ENCODE measurements around the gene ARMC9. TPM values are rescaled to one million over a fixed set of nuclear protein-coding genes. Genes with fewer than 3 reads are reported as not detected.

ARMC9 gene
- total RNA-seq, 2 experiments from 2014 or later: 2.3 to 2.5 TPM

DNA sequence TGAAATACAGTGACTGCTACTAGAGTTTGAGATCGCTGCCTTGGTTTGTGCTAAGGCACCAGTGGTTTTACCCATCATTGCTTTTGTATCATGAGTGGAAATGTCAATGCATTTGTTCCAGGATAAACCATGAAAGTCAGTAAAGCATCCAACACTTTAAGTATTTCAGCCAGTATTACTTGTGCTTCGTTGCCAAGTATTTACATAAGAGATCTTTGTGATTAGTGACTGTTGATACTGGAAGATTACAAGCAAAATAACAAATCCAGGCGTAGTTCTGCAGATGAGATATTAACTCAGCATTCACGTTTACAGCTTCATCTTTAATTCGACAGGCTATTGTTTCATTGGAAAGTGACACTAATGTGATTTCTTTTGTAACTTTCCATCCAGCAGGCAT lies 106.8 kb downstream of the ARMC9 start:
- DNase-seq (no peak), ATAC-seq (no peak)
- no peaks in the 10 kb centered on the region for H3K9me3 Mint-ChIP-seq (ENCODE audit: low read depth)
- no peaks in the 10 kb centered on the region for H3K4me1 Mint-ChIP-seq
- intact Hi-C loops (cut with DNase I, micrococcal nuclease): no loop called here
- H3K4me3 Mint-ChIP-seq: no peak overlapping the region
- ChIA-PET CTCF (no interaction called here), POLR2A (no interaction called here)
- peaks cover 2% of the 10 kb centered on the region for H3K27me3 Mint-ChIP-seq
- no peak overlapping the region for H3K27ac Mint-ChIP-seq
- H3K36me3 Mint-ChIP-seq (ENCODE audit: low read depth): no peaks in the 10 kb centered on the region

DNA sequence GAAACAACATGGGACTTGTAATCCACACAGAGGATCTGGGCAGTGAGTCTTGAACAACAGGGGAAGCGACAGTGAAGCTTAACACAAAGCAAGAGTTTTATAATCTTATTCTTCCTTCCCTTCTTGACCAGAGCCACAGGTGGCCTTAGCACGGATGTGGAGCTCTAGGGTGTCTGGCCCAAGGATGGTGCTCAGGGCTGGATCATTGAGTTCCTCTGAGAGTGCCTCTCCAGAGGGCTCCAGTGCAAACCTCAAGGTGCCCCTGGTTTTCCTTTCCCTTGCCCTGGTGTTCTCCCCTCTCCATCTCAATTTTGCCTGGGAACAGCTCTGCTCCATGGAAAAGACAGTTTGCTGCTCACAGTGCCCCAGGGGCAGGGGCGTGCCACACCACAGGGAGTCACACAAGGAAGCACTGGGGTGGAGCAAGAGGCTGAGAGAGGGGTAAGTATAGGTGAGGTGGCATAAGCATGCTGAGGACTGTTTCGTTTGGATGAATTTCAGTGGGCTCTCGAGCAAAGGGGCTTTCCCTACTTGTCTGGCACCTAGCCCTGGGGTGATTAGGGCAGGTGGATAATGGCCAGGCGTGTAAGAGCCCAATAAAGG lies 108.5 kb downstream of the ARMC9 start:
- Mint-ChIP-seq H3K36me3 (ENCODE audit: low read depth) (no peaks in the 10 kb centered on the region), H3K4me1 (no peaks in the 10 kb centered on the region), H3K4me3 (no peak overlapping the region), H3K9me3 (ENCODE audit: low read depth) (no peaks in the 10 kb centered on the region), H3K27me3 (peaks cover 2% of the 10 kb centered on the region), H3K27ac (no peak overlapping the region)
- ATAC-seq (no peak), DNase-seq (no peak)
- POLR2A ChIA-PET: no interaction called here
- CTCF ChIA-PET: interaction anchor here (0.6 to 1.0 kb wide), 3 partner anchors 18 to 317 kb away, joined by 3 to 5 read pairs (median 3); no protein-coding TSS in a partner anchor
- intact Hi-C loops (cut with DNase I, micrococcal nuclease): no loop called here

DNA sequence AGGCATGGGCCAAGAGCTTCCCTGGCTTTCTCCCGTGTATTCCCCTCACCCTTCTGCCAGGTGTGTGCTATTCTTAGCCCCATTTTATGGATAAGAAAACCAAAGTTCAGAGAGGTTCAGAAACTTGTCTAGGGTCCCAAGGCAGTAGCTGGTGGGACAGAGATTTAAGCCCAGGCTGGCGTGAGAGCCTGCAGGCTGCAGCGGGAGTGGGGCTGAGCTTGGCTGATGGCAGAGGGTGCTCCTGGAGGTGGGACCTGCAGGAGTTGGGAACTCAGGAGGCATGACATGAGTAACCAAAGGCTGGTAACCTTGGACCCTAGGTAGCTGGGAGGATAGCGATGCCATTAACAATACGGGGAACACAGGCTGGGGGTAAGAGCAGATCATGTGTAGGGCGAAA lies 109.8 kb downstream of the ARMC9 start:
- POLR2A ChIA-PET: no interaction called here
- no peak for ATAC-seq

DNA sequence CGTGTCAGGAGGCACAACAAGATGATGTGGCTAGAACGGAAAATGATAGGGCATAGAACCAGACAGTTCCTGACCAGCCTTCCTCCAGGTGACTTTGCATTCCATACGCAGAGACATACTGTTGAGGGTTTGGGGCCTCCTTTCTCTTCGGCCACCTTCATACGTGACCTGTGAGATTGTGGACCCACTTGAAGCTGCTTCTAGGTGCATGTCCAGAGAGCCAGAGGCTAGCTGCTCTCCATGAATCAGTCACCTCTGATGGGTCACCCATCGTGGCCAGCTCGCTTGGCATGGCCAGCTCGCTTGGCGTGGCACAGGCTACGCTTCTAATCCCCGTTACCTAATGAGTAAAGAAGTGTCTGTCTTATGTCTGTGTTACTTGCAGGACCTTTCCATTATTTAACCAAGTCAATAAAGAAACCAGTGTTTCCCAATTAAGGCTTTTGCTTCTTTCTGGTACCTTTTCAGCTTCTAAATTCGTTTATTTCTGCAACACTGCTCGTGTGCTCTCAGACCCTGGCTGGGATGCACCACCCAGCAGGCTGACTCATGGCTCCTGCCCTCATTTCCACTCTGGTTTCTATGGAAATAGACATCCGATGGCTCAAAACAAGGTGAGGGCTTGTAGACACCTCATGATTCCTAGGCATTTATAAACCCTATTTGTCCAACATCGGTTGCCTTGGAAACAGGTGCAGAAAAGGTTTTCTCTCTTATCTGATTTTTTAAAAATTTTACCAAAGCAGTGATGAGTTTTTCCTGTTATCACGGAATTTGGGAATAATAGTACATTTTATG lies 110.4 kb downstream of the ARMC9 start:
- CTCF ChIA-PET: no interaction called here
- DNase-seq: no peak
- Mint-ChIP-seq H3K4me1 (no peaks in the 10 kb centered on the region), H3K36me3 (ENCODE audit: low read depth) (no peaks in the 10 kb centered on the region), H3K9me3 (ENCODE audit: low read depth) (no peaks in the 10 kb centered on the region), H3K27me3 (peaks cover 2% of the 10 kb centered on the region), H3K4me3 (no peak overlapping the region), H3K27ac (no peak overlapping the region)
- intact Hi-C loops (cut with DNase I, micrococcal nuclease): no loop called here
- POLR2A ChIA-PET: no interaction called here
- ATAC-seq: no peak

More for the DNA sequence above, 109.8 kb downstream of the ARMC9 start:
- DNase-seq: no peak
- peaks cover 2% of the 10 kb centered on the region for H3K27me3 Mint-ChIP-seq
- no peak overlapping the region for H3K27ac Mint-ChIP-seq
- H3K4me1 Mint-ChIP-seq: no peaks in the 10 kb centered on the region
- H3K9me3 Mint-ChIP-seq (ENCODE audit: low read depth): no peaks in the 10 kb centered on the region
- H3K36me3 Mint-ChIP-seq (ENCODE audit: low read depth): no peaks in the 10 kb centered on the region
- H3K4me3 Mint-ChIP-seq: no peak overlapping the region
- CTCF ChIA-PET: interaction anchor here (0.5 kb wide), 1 partner anchor 1822 kb away, joined by 3 read pairs; no protein-coding TSS in a partner anchor
- intact Hi-C loops (cut with DNase I, micrococcal nuclease): no loop called here

DNA sequence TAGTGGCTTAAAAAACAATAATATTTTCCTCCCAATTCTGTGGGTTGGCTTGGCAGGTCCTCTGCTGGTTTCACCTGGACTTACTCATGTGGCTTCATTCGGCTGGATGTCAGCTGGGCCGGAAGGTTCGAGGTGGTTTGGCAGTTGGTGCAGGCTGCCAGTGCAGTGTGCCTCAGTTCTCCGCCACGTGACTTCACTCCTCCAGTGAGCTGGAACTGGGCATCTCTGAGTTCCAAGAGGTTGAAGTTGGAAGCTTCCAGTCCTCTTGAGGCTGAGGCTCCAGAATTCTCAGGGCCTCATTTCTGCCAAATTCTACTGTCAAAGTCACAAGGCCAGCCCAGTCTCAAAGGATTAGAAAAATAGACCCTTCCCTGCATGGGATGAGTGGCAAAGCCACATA lies 113.6 kb downstream of the ARMC9 start:
- ChIA-PET CTCF (no interaction called here), POLR2A (no interaction called here)
- no peak overlapping the region for H3K27ac Mint-ChIP-seq
- no peaks in the 10 kb centered on the region for H3K4me1 Mint-ChIP-seq
- intact Hi-C loops (cut with DNase I, micrococcal nuclease): no loop called here
- H3K9me3 Mint-ChIP-seq (ENCODE audit: low read depth): peaks cover 7% of the 10 kb centered on the region
- no peaks in the 10 kb centered on the region for H3K36me3 Mint-ChIP-seq (ENCODE audit: low read depth)
- no peaks in the 10 kb centered on the region for H3K27me3 Mint-ChIP-seq
- ATAC-seq: no peak
- DNase-seq: no peak
- H3K4me3 Mint-ChIP-seq: no peak overlapping the region

DNA sequence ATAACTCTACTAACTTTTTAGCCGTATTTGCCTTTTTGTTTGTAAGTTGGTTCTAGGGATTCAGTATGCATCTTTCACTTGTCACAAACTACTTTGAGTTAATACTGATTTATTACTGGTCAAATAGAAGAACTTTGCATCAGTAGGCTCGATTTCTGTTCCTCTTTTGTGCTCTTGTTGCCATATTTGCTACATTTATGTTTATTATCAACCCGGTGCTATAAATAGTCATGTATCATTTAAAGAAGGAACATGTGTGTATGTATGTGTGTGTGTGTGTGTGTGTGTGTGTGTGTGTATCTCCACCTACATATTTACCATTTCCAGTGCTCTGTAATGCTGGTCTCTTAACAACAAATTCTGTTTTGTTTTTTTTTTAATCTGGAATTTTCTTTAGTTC lies 117.5 kb downstream of the ARMC9 start:
- H3K9me3 Mint-ChIP-seq (ENCODE audit: low read depth): peaks cover 15% of the 10 kb centered on the region
- no peak for DNase-seq
- H3K4me3 Mint-ChIP-seq: no peak overlapping the region
- POLR2A ChIA-PET: no interaction called here
- no peaks in the 10 kb centered on the region for H3K4me1 Mint-ChIP-seq
- no peak for ATAC-seq
- CTCF ChIA-PET: no interaction called here
- H3K27ac Mint-ChIP-seq: no peak overlapping the region
- H3K27me3 Mint-ChIP-seq: no peaks in the 10 kb centered on the region
- intact Hi-C loops (cut with DNase I, micrococcal nuclease): no loop called here
- no peaks in the 10 kb centered on the region for H3K36me3 Mint-ChIP-seq (ENCODE audit: low read depth)

DNA sequence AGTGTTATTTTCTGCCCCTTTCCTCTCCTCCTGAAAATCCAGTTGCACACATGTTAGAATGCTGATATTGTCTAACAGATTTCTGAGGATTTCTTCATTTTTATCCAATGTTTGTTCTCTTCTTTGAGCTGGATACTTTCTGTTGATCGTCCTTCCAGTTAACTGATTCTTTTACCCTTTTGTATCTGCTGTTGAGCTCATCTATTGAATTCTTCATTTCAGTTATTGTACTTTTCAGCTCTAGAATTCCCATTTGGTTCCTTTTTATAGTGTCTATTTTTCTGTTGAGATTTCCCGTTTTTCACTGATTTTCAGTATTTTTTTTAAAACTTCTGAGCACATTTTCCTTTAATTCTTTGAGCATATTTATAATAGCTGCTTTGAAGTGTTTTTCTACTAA lies 119.1 kb downstream of the ARMC9 start:
- CTCF ChIA-PET: interaction anchor here (0.9 kb wide), 1 partner anchor 93 kb away, joined by 4 read pairs; no protein-coding TSS in a partner anchor
- peaks cover 8% of the 10 kb centered on the region for H3K27me3 Mint-ChIP-seq
- peaks cover 5% of the 10 kb centered on the region for H3K4me1 Mint-ChIP-seq
- no peak overlapping the region for H3K4me3 Mint-ChIP-seq
- H3K27ac Mint-ChIP-seq: no peak overlapping the region
- POLR2A ChIA-PET: no interaction called here
- ATAC-seq: no peak
- H3K9me3 Mint-ChIP-seq (ENCODE audit: low read depth): peaks cover 15% of the 10 kb centered on the region
- H3K36me3 Mint-ChIP-seq (ENCODE audit: low read depth): no peaks in the 10 kb centered on the region
- intact Hi-C loops (cut with DNase I, micrococcal nuclease): no loop called here
- no peak for DNase-seq

DNA sequence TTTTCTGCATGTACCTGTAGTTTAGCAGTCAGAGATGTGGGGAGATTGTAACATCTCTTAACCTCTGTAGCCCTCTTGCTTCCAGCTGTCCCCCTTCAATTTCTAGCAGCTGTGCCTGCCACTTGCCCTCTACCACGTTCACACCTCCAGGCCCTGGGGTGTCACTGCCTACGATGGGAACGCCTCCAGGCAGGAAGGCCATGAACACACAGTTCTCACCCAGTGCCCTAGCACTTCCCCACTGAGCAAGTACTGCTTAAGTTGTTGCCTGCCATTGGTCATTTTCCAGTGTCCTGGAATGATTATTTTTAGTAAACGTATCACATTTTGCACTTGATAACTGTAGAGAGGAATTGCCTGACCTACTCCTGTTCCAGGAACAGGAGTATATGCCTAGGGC lies 120.0 kb downstream of the ARMC9 start:
- Mint-ChIP-seq H3K27ac (no peak overlapping the region), H3K9me3 (ENCODE audit: low read depth) (peaks cover 15% of the 10 kb centered on the region), H3K4me3 (no peak overlapping the region), H3K4me1 (peaks cover 5% of the 10 kb centered on the region), H3K36me3 (ENCODE audit: low read depth) (no peaks in the 10 kb centered on the region), H3K27me3 (peaks cover 10% of the 10 kb centered on the region)
- intact Hi-C loops (cut with DNase I, micrococcal nuclease): no loop called here
- DNase-seq (no peak), ATAC-seq (no peak)
- CTCF ChIA-PET: interaction anchor here (0.9 kb wide), 1 partner anchor 92 kb away, joined by 4 read pairs; no protein-coding TSS in a partner anchor
- POLR2A ChIA-PET: no interaction called here

DNA sequence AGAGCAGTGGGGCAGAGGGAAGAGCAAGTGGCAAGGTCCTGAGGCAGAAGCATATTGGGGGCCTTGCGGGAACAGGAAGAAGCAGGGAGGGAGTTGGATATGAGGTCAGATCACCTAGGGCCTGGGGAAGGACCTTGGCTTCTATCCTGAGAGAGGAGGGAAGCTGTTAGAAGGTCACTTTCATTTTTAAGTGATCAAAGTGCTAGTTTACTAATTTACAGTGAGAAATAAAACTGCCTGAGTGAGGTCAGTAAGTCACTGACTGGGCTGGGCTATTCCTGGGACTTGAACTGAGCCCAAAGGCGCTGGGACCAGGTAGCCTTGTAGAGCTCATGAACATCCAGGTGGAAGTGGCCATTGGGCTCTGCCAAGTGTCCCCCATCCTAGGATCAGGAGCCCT lies 120.5 kb downstream of the ARMC9 start:
- H3K4me3 Mint-ChIP-seq: no peak overlapping the region
- H3K9me3 Mint-ChIP-seq (ENCODE audit: low read depth): peaks cover 15% of the 10 kb centered on the region
- H3K4me1 Mint-ChIP-seq: peaks cover 5% of the 10 kb centered on the region
- ATAC-seq (no peak), DNase-seq (no peak)
- H3K27ac Mint-ChIP-seq: no peak overlapping the region
- H3K27me3 Mint-ChIP-seq: peaks cover 10% of the 10 kb centered on the region
- intact Hi-C loops (cut with DNase I, micrococcal nuclease): no loop called here
- H3K36me3 Mint-ChIP-seq (ENCODE audit: low read depth): no peaks in the 10 kb centered on the region
- CTCF ChIA-PET: no interaction called here
- POLR2A ChIA-PET: no interaction called here

DNA sequence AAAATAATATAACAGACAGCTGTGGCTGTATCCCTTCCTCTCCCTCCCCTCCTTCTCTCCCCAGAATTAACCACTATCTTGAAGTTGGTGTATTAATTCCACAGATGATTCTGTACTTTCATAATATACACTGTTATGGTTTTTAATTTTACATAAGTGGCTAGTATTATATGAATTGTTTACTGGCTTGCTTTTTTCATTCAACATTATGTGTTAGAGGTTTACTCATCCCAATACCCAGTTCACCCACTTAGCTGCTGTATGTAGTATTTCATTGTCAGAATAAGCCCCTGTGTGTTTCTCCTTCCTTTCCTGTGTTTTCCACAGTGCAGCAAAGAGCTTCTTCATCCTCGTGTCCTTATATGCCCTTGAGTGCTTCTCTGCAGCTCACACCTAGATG lies 121.4 kb downstream of the ARMC9 start:
- peaks cover 10% of the 10 kb centered on the region for H3K27me3 Mint-ChIP-seq
- POLR2A ChIA-PET: no interaction called here
- no peaks in the 10 kb centered on the region for H3K36me3 Mint-ChIP-seq (ENCODE audit: low read depth)
- H3K9me3 Mint-ChIP-seq (ENCODE audit: low read depth): peaks cover 15% of the 10 kb centered on the region
- CTCF ChIA-PET: interaction anchor here (0.5 to 1.2 kb wide), 2 partner anchors 216 to 580 kb away, joined by 3 read pairs; no protein-coding TSS in a partner anchor
- DNase-seq (no peak), ATAC-seq (no peak)
- intact Hi-C loops (cut with DNase I, micrococcal nuclease): no loop called here
- no peak overlapping the region for H3K27ac Mint-ChIP-seq
- no peak overlapping the region for H3K4me3 Mint-ChIP-seq
- H3K4me1 Mint-ChIP-seq: peaks cover 5% of the 10 kb centered on the region

DNA sequence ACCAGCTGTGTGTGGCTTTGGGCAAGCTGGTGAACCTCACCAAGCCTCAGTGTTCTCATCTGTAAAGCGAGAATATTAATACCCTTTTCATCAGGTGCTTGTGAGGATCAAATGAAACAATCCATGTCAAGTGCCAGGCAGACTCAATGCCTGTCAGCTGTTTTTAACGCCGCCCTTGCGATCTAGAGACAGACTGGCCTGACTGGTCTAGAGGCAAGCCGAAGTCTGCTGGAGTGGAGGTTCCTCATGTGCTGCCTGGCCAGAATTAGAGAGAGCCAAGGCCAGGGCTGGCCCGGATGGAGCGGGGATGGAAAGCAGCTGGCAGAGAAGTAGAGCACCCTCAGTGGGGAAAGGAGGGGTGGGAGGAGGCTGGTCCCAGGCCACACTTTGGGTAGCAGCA lies 122.6 kb downstream of the ARMC9 start:
- peaks cover 10% of the 10 kb centered on the region for H3K27me3 Mint-ChIP-seq
- peaks cover 5% of the 10 kb centered on the region for H3K4me1 Mint-ChIP-seq
- H3K9me3 Mint-ChIP-seq (ENCODE audit: low read depth): peaks cover 12% of the 10 kb centered on the region
- intact Hi-C loops (cut with DNase I, micrococcal nuclease): no loop called here
- CTCF ChIA-PET: interaction anchor here (0.5 to 0.7 kb wide), 2 partner anchors 21 to 107 kb away, joined by 3 read pairs; no protein-coding TSS in a partner anchor
- DNase-seq (no peak), ATAC-seq (no peak)
- no peak overlapping the region for H3K4me3 Mint-ChIP-seq
- no peaks in the 10 kb centered on the region for H3K36me3 Mint-ChIP-seq (ENCODE audit: low read depth)
- no peak overlapping the region for H3K27ac Mint-ChIP-seq
- POLR2A ChIA-PET: no interaction called here

All from activated CD4-positive, alpha-beta T cell treated with anti-CD3 and anti-CD28 coated beads for 36 hours (primary cell).